Effector memory CD8-positive, alpha-beta T cell (primary cell): ENCODE results near the gene ZNF385C.
A peak's percentile ranks its signal among the peaks of the same experiment; 100 is the strongest.

Source experiments
- ATAC-seq: fragments of 150-1000 bp; cut with Tn5 transposase; replicated peaks from 2 replicates; pipeline ENCODE4 v1.10.0; 2021; ENCODE audit warnings: mild to moderate bottlenecking, moderate library complexity
- DNase-seq, 3 experiments: peaks; one replicate each; pipeline ENCODE4 v3.0.0; 2021
- H3K27ac Mint-ChIP-seq, 2 donors: one replicate each; pipeline ENCODE4 v1.8.0; 2022; ENCODE audit warnings: mild to moderate bottlenecking in 2 of 2, mixed read lengths in 2 of 2, moderate library complexity in 2 of 2
- H3K27me3 Mint-ChIP-seq, 2 donors: one replicate each; pipeline ENCODE4 v1.8.0; 2022; ENCODE audit warnings: mixed read lengths in 2 of 2
- H3K36me3 Mint-ChIP-seq: one replicate; pipeline ENCODE4 v1.8.0; 2022; ENCODE audit warnings: mild to moderate bottlenecking, moderate library complexity, mixed read lengths; ENCODE audit not compliant: insufficient read depth
- H3K4me1 Mint-ChIP-seq, 2 donors: one replicate each; pipeline ENCODE4 v1.8.0; 2022; ENCODE audit warnings: low read depth in 2 of 2, mixed read lengths in 2 of 2
- H3K4me3 Mint-ChIP-seq, 2 donors: one replicate each; pipeline ENCODE4 v1.8.0; 2022; ENCODE audit warnings: mild to moderate bottlenecking in 2 of 2, mixed read lengths in 2 of 2, moderate library complexity in 2 of 2
- H3K9me3 Mint-ChIP-seq, 2 donors: one replicate each; pipeline ENCODE4 v1.8.0; 2022; ENCODE audit warnings: mixed read lengths in 2 of 2

ZNF385C gene

GRCh38 chr17:42067371-42068091 is 30.7 kb downstream of the ZNF385C start:
- H3K4me1 Mint-ChIP-seq, result peaks cover 0 to 14% of the 10 kb centered on the region in 2 donors
- peak; percentile 67 for ATAC-seq
- H3K36me3 Mint-ChIP-seq, result no peaks in the 10 kb centered on the region
- no peak overlapping the region for H3K4me3 Mint-ChIP-seq
- H3K9me3 Mint-ChIP-seq, result no peaks in the 10 kb centered on the region
- peak; percentile 66 to 74 (median 70) for DNase-seq
- H3K27ac Mint-ChIP-seq, result no peak overlapping the region
- H3K27me3 Mint-ChIP-seq, result peaks cover 32 to 51% of the 10 kb centered on the region in 2 donors

- Mint-ChIP-seq H3K4me3 (no peak overlapping the region), H3K36me3 (no peaks in the 10 kb centered on the region), H3K4me1 (peaks cover 0 to 9% of the 10 kb centered on the region in 2 donors), H3K27ac (no peak overlapping the region), H3K9me3 (no peaks in the 10 kb centered on the region), H3K27me3 (peaks cover 20 to 41% of the 10 kb centered on the region in 2 donors)
- DNase-seq, result no peak
- ATAC-seq, result no peak
These were observed 33.1 kb downstream of the ZNF385C start for GRCh38 chr17:42065201-42065600.

GRCh38 chr17:42062681-42063080 is 35.6 kb downstream of the ZNF385C start:
- ATAC-seq, result no peak

GRCh38 chr17:42061646-42062487 is 36.4 kb downstream of the ZNF385C start:
- ATAC-seq (no peak), DNase-seq (no peak)
- Mint-ChIP-seq H3K27ac (no peak overlapping the region), H3K9me3 (no peaks in the 10 kb centered on the region), H3K4me1 (peaks cover 0 to 9% of the 10 kb centered on the region in 2 donors), H3K27me3 (peaks cover 14 to 56% of the 10 kb centered on the region in 2 donors), H3K36me3 (no peaks in the 10 kb centered on the region), H3K4me3 (no peak overlapping the region)

More at GRCh38 chr17:42062681-42063080, 35.6 kb downstream of the ZNF385C start:
- H3K27ac Mint-ChIP-seq, result no peak overlapping the region
- H3K36me3 Mint-ChIP-seq, result no peaks in the 10 kb centered on the region
- H3K4me3 Mint-ChIP-seq, result no peak overlapping the region
- no peaks in the 10 kb centered on the region for H3K9me3 Mint-ChIP-seq
- peaks cover 14 to 48% of the 10 kb centered on the region in 2 donors for H3K27me3 Mint-ChIP-seq
- peaks cover 0 to 9% of the 10 kb centered on the region in 2 donors for H3K4me1 Mint-ChIP-seq
- no peak for DNase-seq

GRCh38 chr17:42060231-42060630 is 38.0 kb downstream of the ZNF385C start:
- no peak for ATAC-seq
- H3K36me3 Mint-ChIP-seq, result no peaks in the 10 kb centered on the region
- H3K4me1 Mint-ChIP-seq, result peaks cover 0 to 9% of the 10 kb centered on the region in 2 donors
- H3K27ac Mint-ChIP-seq, result no peak overlapping the region
- DNase-seq, result no peak
- H3K4me3 Mint-ChIP-seq, result no peak overlapping the region
- H3K27me3 Mint-ChIP-seq, result peaks cover 17 to 68% of the 10 kb centered on the region in 2 donors
- H3K9me3 Mint-ChIP-seq, result no peaks in the 10 kb centered on the region

DNA sequence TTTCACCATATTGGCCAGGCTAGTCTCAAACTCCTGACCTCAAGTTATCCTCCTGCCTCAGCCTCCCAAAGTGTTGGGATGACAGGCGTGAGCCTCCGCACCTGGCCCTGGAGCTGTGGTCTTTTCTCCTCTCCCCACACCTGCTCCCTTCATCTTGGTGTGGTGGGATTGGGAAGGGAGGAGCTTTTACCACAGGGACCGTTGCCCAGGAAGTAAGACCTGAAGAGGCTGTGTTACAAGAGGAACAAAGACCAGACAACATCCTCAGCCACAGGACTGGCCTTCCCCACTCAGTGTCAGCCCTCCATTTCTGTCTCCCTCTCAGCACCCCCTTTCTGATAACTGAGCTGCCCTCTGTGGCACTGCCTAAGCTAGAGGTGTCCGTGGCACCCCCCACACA is 38.5 kb downstream of the ZNF385C start:
- Mint-ChIP-seq H3K36me3 (no peaks in the 10 kb centered on the region), H3K27me3 (peaks cover 22 to 72% of the 10 kb centered on the region in 2 donors), H3K27ac (no peak overlapping the region), H3K9me3 (no peaks in the 10 kb centered on the region), H3K4me3 (no peak overlapping the region), H3K4me1 (peaks cover 0 to 9% of the 10 kb centered on the region in 2 donors)
- no peak for ATAC-seq
- DNase-seq, result no peak

DNA sequence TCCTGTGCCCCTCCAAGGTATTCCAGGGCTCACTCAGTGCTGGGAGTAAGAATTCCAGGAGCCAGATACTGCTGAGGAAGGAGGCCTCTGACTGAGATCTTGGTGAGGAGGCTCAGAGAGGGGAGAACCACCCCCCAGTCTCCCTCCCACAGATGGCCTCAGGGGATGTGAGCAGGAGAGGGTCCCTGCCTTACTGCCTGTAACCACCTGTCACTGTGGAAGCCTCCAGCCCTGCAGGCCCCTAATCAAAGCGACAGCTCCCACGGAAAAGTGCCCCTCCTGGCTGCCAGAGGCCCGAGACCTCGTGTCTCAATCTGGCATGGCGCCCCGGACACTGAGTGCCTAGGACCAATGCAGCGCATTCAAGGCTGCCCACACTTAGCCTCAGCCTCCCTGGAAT is 40.2 kb downstream of the ZNF385C start:
- H3K27me3 Mint-ChIP-seq, result peaks cover 21 to 75% of the 10 kb centered on the region in 2 donors
- DNase-seq, result no peak
- ATAC-seq, result no peak
- no peak overlapping the region for H3K4me3 Mint-ChIP-seq
- H3K36me3 Mint-ChIP-seq, result no peaks in the 10 kb centered on the region
- no peaks in the 10 kb centered on the region for H3K4me1 Mint-ChIP-seq
- H3K9me3 Mint-ChIP-seq, result no peaks in the 10 kb centered on the region
- no peak overlapping the region for H3K27ac Mint-ChIP-seq

DNA sequence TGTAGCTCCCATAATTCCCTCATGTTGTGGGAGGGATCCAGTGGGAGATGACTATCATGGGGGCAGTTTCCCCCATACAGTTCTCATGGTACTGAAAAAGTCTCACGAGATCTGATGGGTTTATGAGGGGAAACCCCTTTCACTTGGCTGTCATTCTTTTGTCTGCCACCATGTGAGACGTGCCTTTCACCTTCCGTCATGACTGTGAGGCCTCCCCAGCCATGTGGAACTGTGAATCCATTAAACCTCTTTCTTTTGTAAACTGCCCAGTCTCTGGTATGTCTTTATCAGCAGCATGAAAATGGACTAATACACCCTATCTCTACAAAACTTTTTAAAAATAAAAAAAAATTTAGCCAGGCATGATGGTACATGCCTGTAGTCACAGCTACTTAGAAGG is 41.6 kb downstream of the ZNF385C start:
- H3K4me1 Mint-ChIP-seq, result no peaks in the 10 kb centered on the region
- peaks cover 33 to 75% of the 10 kb centered on the region in 2 donors for H3K27me3 Mint-ChIP-seq
- H3K36me3 Mint-ChIP-seq, result no peaks in the 10 kb centered on the region
- DNase-seq (no peak), ATAC-seq (no peak)
- no peaks in the 10 kb centered on the region for H3K9me3 Mint-ChIP-seq
- H3K4me3 Mint-ChIP-seq, result no peak overlapping the region
- no peak overlapping the region for H3K27ac Mint-ChIP-seq

DNA sequence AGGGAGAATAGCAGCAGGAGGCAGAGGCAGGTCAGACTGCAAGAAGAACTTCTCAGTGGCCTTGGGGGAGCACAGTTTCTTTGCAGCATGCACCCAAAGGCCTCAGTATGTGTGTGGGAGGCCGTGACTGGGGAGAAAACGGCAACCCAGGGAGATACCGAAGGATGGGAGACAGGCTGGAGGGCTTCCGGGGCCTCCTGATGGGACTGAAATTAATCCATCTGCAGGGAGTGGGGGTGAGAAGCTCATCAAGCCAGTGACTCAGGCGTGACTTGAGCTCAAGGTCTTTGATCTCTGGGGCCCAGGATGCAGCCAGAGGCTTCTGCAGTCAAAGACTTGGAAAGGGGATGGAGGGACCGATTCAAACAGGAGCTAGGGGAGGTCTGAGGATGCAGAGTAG is 42.8 kb downstream of the ZNF385C start:
- DNase-seq (no peak), ATAC-seq (no peak)
- Mint-ChIP-seq H3K4me1 (peaks cover 4 to 5% of the 10 kb centered on the region in 2 donors), H3K9me3 (no peaks in the 10 kb centered on the region), H3K27me3 (peaks cover 34 to 85% of the 10 kb centered on the region in 2 donors), H3K4me3 (no peak overlapping the region), H3K27ac (no peak overlapping the region), H3K36me3 (no peaks in the 10 kb centered on the region)

DNA sequence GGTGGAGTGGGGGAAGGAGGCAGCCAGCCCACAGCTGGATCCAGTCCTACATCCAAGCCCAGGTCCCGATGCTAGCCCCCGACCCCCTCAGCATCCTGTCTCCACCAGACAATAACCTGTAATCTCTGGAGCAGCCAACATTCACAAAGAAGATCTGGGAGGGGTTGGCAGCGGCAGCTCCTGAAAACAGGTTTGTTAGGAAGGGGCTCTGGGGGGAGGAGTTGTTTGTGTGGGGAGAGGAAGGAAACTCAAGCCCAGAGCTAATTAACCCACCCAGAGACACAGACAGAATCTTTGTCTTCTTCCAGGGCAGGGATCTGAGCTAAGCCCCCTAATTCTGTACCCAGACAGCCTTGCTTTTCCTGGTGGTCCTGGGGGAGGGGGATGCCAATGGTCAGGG is 43.2 kb downstream of the ZNF385C start:
- DNase-seq, result no peak
- Mint-ChIP-seq H3K4me1 (peaks cover 4 to 5% of the 10 kb centered on the region in 2 donors), H3K4me3 (no peak overlapping the region), H3K9me3 (no peaks in the 10 kb centered on the region), H3K27ac (peak overlapping the region in 1 of 2 donors; percentile 36), H3K36me3 (no peaks in the 10 kb centered on the region), H3K27me3 (peaks cover 34 to 86% of the 10 kb centered on the region in 2 donors)
- ATAC-seq, result no peak

DNA sequence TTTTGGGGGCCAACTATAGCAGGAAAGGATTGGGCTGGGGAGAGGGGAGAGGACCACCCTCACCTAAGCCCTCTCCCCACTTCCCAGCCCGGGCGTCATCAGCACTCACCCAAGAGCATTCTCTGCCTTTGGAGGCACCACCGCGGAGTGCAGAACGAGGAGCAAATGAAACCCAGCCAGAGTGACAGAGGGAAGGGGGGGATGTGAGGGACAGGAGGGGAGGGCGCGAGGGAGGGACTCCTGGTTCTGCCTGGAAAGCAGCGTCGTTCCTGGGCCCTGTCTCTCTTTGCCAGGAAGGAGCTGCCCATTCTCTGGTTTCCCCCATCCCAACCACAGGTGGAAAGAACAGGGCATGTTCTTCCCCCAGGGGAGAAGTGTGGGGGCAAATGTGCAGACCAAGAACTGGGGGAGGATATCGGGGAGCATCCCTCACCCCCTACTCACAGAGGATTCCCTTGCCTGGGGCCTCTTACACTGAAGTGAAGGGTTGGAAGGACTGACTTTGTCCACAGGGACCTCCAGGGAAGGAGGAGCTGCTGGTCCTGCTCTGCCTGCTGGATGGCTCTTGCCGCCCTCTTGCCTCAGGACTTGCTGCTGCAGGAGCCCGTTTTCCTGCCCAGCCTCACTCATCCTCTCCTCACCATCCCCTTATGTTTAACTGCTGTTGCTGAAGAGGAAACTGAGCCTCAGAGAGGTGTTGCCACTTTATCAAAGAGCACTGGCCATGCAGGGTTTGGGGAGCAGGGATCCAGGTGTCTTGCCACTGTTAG is 44.4 kb downstream of the ZNF385C start:
- Mint-ChIP-seq H3K4me3 (no peak overlapping the region), H3K4me1 (peaks cover 4 to 10% of the 10 kb centered on the region in 2 donors), H3K36me3 (peaks cover 2% of the 10 kb centered on the region), H3K27me3 (peaks cover 39 to 82% of the 10 kb centered on the region in 2 donors), H3K9me3 (no peaks in the 10 kb centered on the region), H3K27ac (no peak overlapping the region)
- ATAC-seq (no peak), DNase-seq (no peak)

- no peak for ATAC-seq
- H3K36me3 Mint-ChIP-seq, result peaks cover 2% of the 10 kb centered on the region
- H3K9me3 Mint-ChIP-seq, result no peaks in the 10 kb centered on the region
- H3K4me3 Mint-ChIP-seq, result no peak overlapping the region
- DNase-seq, result no peak
- H3K27ac Mint-ChIP-seq, result no peak overlapping the region
- H3K4me1 Mint-ChIP-seq, result peaks cover 4 to 10% of the 10 kb centered on the region in 2 donors
- peaks cover 39 to 78% of the 10 kb centered on the region in 2 donors for H3K27me3 Mint-ChIP-seq
These were observed 45.9 kb downstream of the ZNF385C start for GRCh38 chr17:42052346-42052877.

GRCh38 chr17:42051645-42052044 is 46.6 kb downstream of the ZNF385C start:
- DNase-seq, result no peak
- Mint-ChIP-seq H3K36me3 (peaks cover 2% of the 10 kb centered on the region), H3K4me3 (peak overlapping the region in 1 of 2 donors; percentile 78), H3K27me3 (peaks cover 39 to 72% of the 10 kb centered on the region in 2 donors), H3K27ac (no peak overlapping the region), H3K4me1 (peaks cover 4 to 10% of the 10 kb centered on the region in 2 donors), H3K9me3 (no peaks in the 10 kb centered on the region)
- no peak for ATAC-seq
